HG02759 (cell line): Measurements from ENCODE around the gene UST.

Source experiments
- ATAC-seq: cut with Tn5 transposase; IDR thresholded peaks from one replicate; pipeline ENCODE4 v1.9.1; 2021; ENCODE audit warnings: mild to moderate bottlenecking, moderate library complexity; ENCODE audit not compliant: unreplicated experiment

Gene UST

GRCh38 chr6:149076355-149076734 is 329.5 kb downstream of the UST start:
- no peak for ATAC-seq

GRCh38 chr6:149077208-149077607 is 330.4 kb downstream of the UST start:
- ATAC-seq: no peak

- no peak for ATAC-seq
Measured at GRCh38 chr6:149078211-149078782, 331.5 kb downstream of the UST start.

- no peak for ATAC-seq
Measured at GRCh38 chr6:149079456-149079855, 332.6 kb downstream of the UST start.

GRCh38 chr6:149079911-149080491 is 333.2 kb downstream of the UST start:
- ATAC-seq: no peak

- ATAC-seq: no peak
Measured at GRCh38 chr6:149080511-149080910, 333.7 kb downstream of the UST start.

GRCh38 chr6:149081281-149081680 is 334.5 kb downstream of the UST start:
- no peak for ATAC-seq

- peak; percentile 71 for ATAC-seq
Measured at GRCh38 chr6:149082320-149082719, 335.5 kb downstream of the UST start.

GRCh38 chr6:149084026-149084425 is 337.2 kb downstream of the UST start:
- ATAC-seq: no peak

GRCh38 chr6:149084808-149085556 is 338.2 kb downstream of the UST start:
- ATAC-seq: no peak

- no peak for ATAC-seq
Measured at GRCh38 chr6:149085557-149085938, 338.7 kb downstream of the UST start.

- ATAC-seq: no peak
Measured at GRCh38 chr6:149086363-149086762, 339.5 kb downstream of the UST start.

GRCh38 chr6:149087898-149088297 is 341.1 kb downstream of the UST start:
- ATAC-seq: no peak

GRCh38 chr6:149088361-149088760 is 341.5 kb downstream of the UST start:
- ATAC-seq: no peak

- no peak for ATAC-seq
Measured at GRCh38 chr6:149089510-149089909, 342.7 kb downstream of the UST start.

GRCh38 chr6:149090937-149091336 is 344.1 kb downstream of the UST start:
- ATAC-seq: no peak

GRCh38 chr6:149093643-149094042 is 346.8 kb downstream of the UST start:
- ATAC-seq: no peak

GRCh38 chr6:149094156-149094555 is 347.3 kb downstream of the UST start:
- ATAC-seq: no peak

GRCh38 chr6:149094934-149095351 is 348.1 kb downstream of the UST start:
- no peak for ATAC-seq

GRCh38 chr6:149095842-149096241 is 349.0 kb downstream of the UST start:
- no peak for ATAC-seq

- ATAC-seq: no peak
Measured at GRCh38 chr6:149097794-149098193, 351.0 kb downstream of the UST start.

GRCh38 chr6:149098700-149099276 is 352.0 kb downstream of the UST start:
- ATAC-seq: no peak
